Upper lobe of left lung (tissue), 4 donors: ENCODE data around the gene CLTA.
"Not testable (repeated sequence)": the region's sequence is repeated elsewhere in the genome, so short reads cannot be mapped to it uniquely, and the experiment has no call there.

Source experiments
- CTCF ChIP-seq, 6 experiments: fragments of 450-650 bp in 4 of 6; fragments of 200-600 bp in 2 of 6; sonication (generic) in 2 of 6; IDR thresholded peaks; one replicate each; pipeline ENCODE4 v1.5.1; 2016 to 2019; ENCODE audit warnings: antibody characterized with exemption in 6 of 6
- EP300 ChIP-seq, 4 donors: sonication (generic); formaldehyde crosslinking; IDR thresholded peaks; one replicate each; pipeline ENCODE4 v1.5.1; 2017; ENCODE audit warnings: antibody characterized with exemption in 4 of 4, control low read depth in 2 of 4
- POLR2AphosphoS5 ChIP-seq, 2 donors: sonication (generic); formaldehyde crosslinking; IDR thresholded peaks; one replicate each; pipeline ENCODE4 v1.5.1; 2017; ENCODE audit warnings: antibody characterized with exemption in 2 of 2

GRCh38 chr9:36176496-36176895 is 14.2 kb upstream of the CLTA start:
- not testable (repeated sequence) for TF ChIP-seq CTCF, EP300, POLR2AphosphoS5 (IDR thresholded peaks at IDR 0.05)
